GM12878 (cell line): ENCODE results near the gene EXOC4. TPM values are rescaled to one million over a fixed set of nuclear protein-coding genes. Genes with fewer than 3 reads are reported as not detected.

ENCODE experiments used
- ATAC-seq: fragments of 200-7000 bp; cut with Tn5 transposase; 3 replicates; pipeline ENCODE4 v1.9.1; 2020; ENCODE audit warnings: mild to moderate bottlenecking, moderate library complexity
- BruUV-seq: library from RNA; stranded (reverse); fragments of 400-500 nt; replicated peaks from 2 replicates; lab custom pipeline; 2021; lab: Mats Ljungman, UMichigan
- CTCF ChIA-PET: fragments of 300-600 bp; sonication (Branson Sonifier 250); formaldehyde crosslinking; extraction: SDS; loops from one replicate; lab custom pipeline; 2021; ENCODE audit warnings: inconsistent platforms; lab: Yijun Ruan, JAX
- POLR2A ChIA-PET: fragments of 350-600 bp; formaldehyde crosslinking; extraction: SDS; loops from one replicate; lab custom pipeline; 2021; ENCODE audit warnings: inconsistent platforms; lab: Charles Lee
- RAD21 ChIA-PET: fragments of 300-600 bp; sonication (Branson Sonifier 250); formaldehyde crosslinking; loops from one replicate; lab custom pipeline; 2023; ENCODE audit warnings: antibody characterized with exemption; ENCODE audit not compliant: unreplicated experiment; lab: Charles Lee
- SMC1A ChIA-PET: fragments of 300-600 bp; sonication (Branson Sonifier 250); formaldehyde crosslinking; loops from one replicate; lab custom pipeline; 2023; ENCODE audit not compliant: unreplicated experiment, uncharacterized antibody; lab: Charles Lee
- DNase-seq: peaks from one replicate; pipeline ENCODE4 v3.0.0-alpha.2; 2011; ENCODE audit warnings: low read depth, low spot score
- FAIRE-seq: peaks from 3 replicates; lab custom pipeline; 2011; peaks lifted over from hg19 to GRCh38; lab: Jason Lieb, UNC
- H2AFZ ChIP-seq: 2 replicates; pipeline ENCODE4 v1.6.0; 2011; ENCODE audit warnings: low read depth, low read length, control low read depth; ENCODE audit not compliant: control insufficient read depth
- H3K27ac ChIP-seq: 2 replicates; pipeline ENCODE4 v1.5.1; 2011; ENCODE audit warnings: control low read depth; ENCODE audit not compliant: control insufficient read depth, insufficient read depth
- H3K27me3 ChIP-seq, 2 experiments: replicated peaks in 1 of 2; 2 replicates each; pipeline versions ENCODE4 v1.6.0 to v1.6.1; 2011; ENCODE audit warnings: low read length in 1 of 2; ENCODE audit not compliant: control insufficient read depth in 2 of 2, insufficient read depth in 2 of 2
- H3K36me3 ChIP-seq, 2 experiments: 2 replicates each; pipeline ENCODE4 v1.5.1; 2011; ENCODE audit warnings: low read length in 1 of 2; ENCODE audit not compliant: control insufficient read depth in 2 of 2, insufficient read depth in 2 of 2
- H3K4me1 ChIP-seq: 2 replicates; pipeline ENCODE4 v1.6.1; 2011; ENCODE audit warnings: mild to moderate bottlenecking, low read length, moderate library complexity, mixed read lengths; ENCODE audit not compliant: control insufficient read depth, insufficient read depth
- H3K4me2 ChIP-seq: 2 replicates; pipeline ENCODE4 v1.6.0; 2011; ENCODE audit warnings: control low read depth; ENCODE audit not compliant: control insufficient read depth, insufficient read depth
- H3K4me3 ChIP-seq: fragments of 200-600 bp; sonication (generic); 2 replicates; pipeline ENCODE4 v1.5.1; 2016
- H3K79me2 ChIP-seq: 2 replicates; pipeline ENCODE4 v1.6.0; 2011; ENCODE audit warnings: low read length; ENCODE audit not compliant: control insufficient read depth, insufficient read depth
- H3K9ac ChIP-seq: 2 replicates; pipeline ENCODE4 v1.8.0; 2011; ENCODE audit warnings: low read length, control low read depth, mixed read lengths; ENCODE audit not compliant: control insufficient read depth, insufficient read depth
- H3K9me3 ChIP-seq: replicated peaks from 3 replicates; pipeline ENCODE4 v1.5.1; 2011; ENCODE audit warnings: mild to moderate bottlenecking, low read length; ENCODE audit not compliant: control insufficient read depth, insufficient read depth
- H4K20me1 ChIP-seq: 2 replicates; pipeline ENCODE4 v1.6.0; 2011; ENCODE audit not compliant: control insufficient read depth, insufficient read depth
- CEBPZ ChIP-seq: fragments of 150-350 bp; IDR thresholded peaks from 2 replicates; pipeline ENCODE4 v1.6.1; 2016; ENCODE audit warnings: low read depth, low read length
- CHD1 ChIP-seq: IDR thresholded peaks from 2 replicates; pipeline ENCODE4 v1.6.1; 2012; ENCODE audit warnings: low read depth, low read length, improper control_type of control experiment
- ELK1 ChIP-seq: IDR thresholded peaks from 2 replicates; pipeline ENCODE4 v1.6.1; 2012; ENCODE audit warnings: low read depth, low read length, improper control_type of control experiment
- PML ChIP-seq: IDR thresholded peaks from 2 replicates; pipeline ENCODE4 v1.6.1; 2012; ENCODE audit warnings: low read length, inconsistent platforms
- SMAD1 ChIP-seq: fragments of 450-650 bp; IDR thresholded peaks from 2 replicates; pipeline ENCODE4 v1.6.1; 2018; ENCODE audit warnings: mild to moderate bottlenecking, low read depth; ENCODE audit not compliant: partially characterized antibody
- TCF12 ChIP-seq: IDR thresholded peaks from 2 replicates; pipeline ENCODE4 v1.6.1; 2011; ENCODE audit warnings: low read depth, mild to moderate bottlenecking, low read length
- USF2 ChIP-seq: IDR thresholded peaks from 2 replicates; pipeline ENCODE4 v1.6.1; 2011; ENCODE audit warnings: low read depth, low read length, improper control_type of control experiment, borderline replicate concordance
- WGBS: methylation state at CpG from one replicate; pipeline ENCODE4 v1.1.6; 2016; ENCODE audit warnings: low lambda C conversion rate; ENCODE audit not compliant: insufficient replicate concordance, insufficient coverage; ENCODE audit errors: missing lambda C conversion rate; 5-methylcytosine and 5-hydroxymethylcytosine counted together
- in situ Hi-C: fragments of 300-500 bp; cut with MboI; formaldehyde crosslinking; loops from 9 replicates; pipeline ENCODE4 v1.14.3; 2018; ENCODE audit warnings: mixed read lengths
- intact Hi-C: fragments of 100-400 bp; cut with micrococcal nuclease; formaldehyde crosslinking; loops from one replicate; pipeline ENCODE4 v1.14.2; 2022; ENCODE audit not compliant: unreplicated experiment
- polyA plus RNA-seq, 11 experiments: library from polyadenylated mRNA; depleted of rRNA in 4 of 11; unstranded in 6 of 11; stranded (reverse) in 5 of 11; fragments of >200 nt; fragmentation: Nextera tagmentation in 4 of 11; fragmentation: Illumina TruSeq in 1 of 11; extraction: Ambion mirVana in 4 of 11; extraction: Trizol in 1 of 11; gene quantifications; 1 replicate in 1 of 11; 2 replicates in 10 of 11; pipeline versions ENCODE4 v1.2.1 to v1.2.3, GENCODE V29; 2011 to 2016; ENCODE audit warnings: inconsistent platforms in 2 of 11, missing spikeins in 2 of 11, low read depth in 1 of 11
- total RNA-seq, 4 experiments: library from RNA; depleted of rRNA in 3 of 4; stranded (reverse); fragments of >200 nt in 3 of 4; fragmentation: Illumina TruSeq in 1 of 4; extraction: Trizol in 1 of 4; gene quantifications; 2 replicates each; pipeline versions ENCODE4 v1.2.1 to v1.2.3, GENCODE V29; 2013 to 2021

The EXOC4 gene
- total and polyA plus RNA-seq, 10 of the 15 experiments (the other 5 are each of a cell fraction or from before 2014, with no cell fraction given), result 13.2 to 44.5 (median 29.6) TPM

GRCh38 chr7:134004829-134005505 lies 752.1 kb downstream of the EXOC4 start:
- CTCF ChIA-PET, result no interaction called here
- no peak for FAIRE-seq

More at GRCh38 chr7:134004829-134005505, 752.1 kb downstream of the EXOC4 start:
- H3K9ac ChIP-seq, result no peak overlapping the region
- H3K9me3 ChIP-seq, result no peaks in the 10 kb centered on the region
- RAD21 ChIA-PET, result no interaction called here
- intact Hi-C loops, result loop anchor here (10.0 kb wide), 1 partner anchor 320 kb away; no protein-coding TSS in a partner anchor
- H3K79me2 ChIP-seq, result no peaks in the 10 kb centered on the region
- no peak overlapping the region for H3K4me2 ChIP-seq
- H2AFZ ChIP-seq, result no peak overlapping the region
- H3K4me3 ChIP-seq, result no peak overlapping the region
- H3K27me3 ChIP-seq, result no peaks in the 10 kb centered on the region
- BruUV-seq, result no TSS peak
- POLR2A ChIA-PET, result no interaction called here
- no peak for ATAC-seq
- DNase-seq, result no peak
- in situ Hi-C loops, result no loop called here
- no peaks in the 10 kb centered on the region; a peak in 1 of 4 replicates for H3K36me3 ChIP-seq
- no peak overlapping the region for H3K27ac ChIP-seq
- H4K20me1 ChIP-seq, result no peaks in the 10 kb centered on the region
- SMC1A ChIA-PET, result no interaction called here
- no peaks in the 10 kb centered on the region for H3K4me1 ChIP-seq
- WGBS, result 98% methylated on average over 6 of the region's 6 CpGs
- TF ChIP-seq CEBPZ (no peak), CHD1 (no peak), SMAD1 (no peak), USF2 (no peak), ELK1 (no peak), PML (no peak), TCF12 (no peak)
